Natural killer cell treated with Interleukin-12 subunit alpha and Interleukin-12 subunit beta and Interleukin-15 and Interleukin-18, amount 100 ng/mL, for 72 hours (primary cell): Measurements from ENCODE around the gene THUMPD1. TPM values are rescaled to one million over a fixed set of nuclear protein-coding genes. Genes with fewer than 3 reads are reported as not detected.
A peak's percentile ranks its signal among the peaks of the same experiment; 100 is the strongest.
"Not testable (repeated sequence)": the region's sequence is repeated elsewhere in the genome, so short reads cannot be mapped to it uniquely, and the experiment has no call there.

Source experiments
- ATAC-seq, 2 donors: fragments of 150-1000 bp; cut with Tn5 transposase in 1 of 2; sonication (Bioruptor Pico), chemical (Tn5 transposase) in 1 of 2; 2 replicates each; pipeline ENCODE4 v1.10.0; 2021
- DNase-seq: peaks from one replicate; pipeline ENCODE4 v3.0.0; 2022; ENCODE audit warnings: low spot score
- H3K27ac Mint-ChIP-seq, 2 donors: 1 replicate in 1 of 2; 2 replicates in 1 of 2; pipeline ENCODE4 v1.8.0; 2022; ENCODE audit warnings: mixed read lengths in 2 of 2, mild to moderate bottlenecking in 1 of 2, moderate library complexity in 1 of 2
- H3K27me3 Mint-ChIP-seq, 2 donors: 1 replicate in 1 of 2; 2 replicates in 1 of 2; pipeline ENCODE4 v1.8.0; 2022; ENCODE audit warnings: mixed read lengths in 2 of 2
- H3K36me3 Mint-ChIP-seq: one replicate; pipeline ENCODE4 v1.8.0; 2022; ENCODE audit warnings: mixed read lengths
- H3K4me1 Mint-ChIP-seq, 2 donors: 1 replicate in 1 of 2; 2 replicates in 1 of 2; pipeline ENCODE4 v1.8.0; 2022; ENCODE audit warnings: low read depth in 2 of 2, mixed read lengths in 2 of 2, mild to moderate bottlenecking in 1 of 2
- H3K4me3 Mint-ChIP-seq: one replicate; pipeline ENCODE4 v1.8.0; 2022; ENCODE audit warnings: mixed read lengths
- H3K9me3 Mint-ChIP-seq: 2 replicates; pipeline ENCODE4 v1.8.0; 2022; ENCODE audit warnings: mixed read lengths
- total RNA-seq, 2 donors: library from RNA; stranded (reverse); gene quantifications; one replicate each; pipeline ENCODE4 v1.2.3, GENCODE V29; 2022

The THUMPD1 gene
- total RNA-seq, 2 donors from 2014 or later = 39.6 to 43.5 TPM

- Mint-ChIP-seq H3K9me3 (peaks cover 2% of the 10 kb centered on the region), H3K27ac (peak within 1 kb of the TSS; percentile 75 to 91), H3K4me3 (peak within 1 kb of the TSS; percentile 89), H3K36me3 (no peaks in the 10 kb centered on the region), H3K27me3 (no peaks in the 10 kb centered on the region), H3K4me1 (peaks cover 9 to 12% of the 10 kb centered on the region in 2 donors)
- peak; percentile 97 to 99 for ATAC-seq
- DNase-seq = peak; percentile 82
Observed at GRCh38 chr16:20763461-20764232, 22.0 kb upstream of the THUMPD1 start, which contains the start of gene ACSM3. ACSM3 (plus strand) TSS chr16:20764014; CDS start chr16:20770035, 6,021 bp downstream.

DNA sequence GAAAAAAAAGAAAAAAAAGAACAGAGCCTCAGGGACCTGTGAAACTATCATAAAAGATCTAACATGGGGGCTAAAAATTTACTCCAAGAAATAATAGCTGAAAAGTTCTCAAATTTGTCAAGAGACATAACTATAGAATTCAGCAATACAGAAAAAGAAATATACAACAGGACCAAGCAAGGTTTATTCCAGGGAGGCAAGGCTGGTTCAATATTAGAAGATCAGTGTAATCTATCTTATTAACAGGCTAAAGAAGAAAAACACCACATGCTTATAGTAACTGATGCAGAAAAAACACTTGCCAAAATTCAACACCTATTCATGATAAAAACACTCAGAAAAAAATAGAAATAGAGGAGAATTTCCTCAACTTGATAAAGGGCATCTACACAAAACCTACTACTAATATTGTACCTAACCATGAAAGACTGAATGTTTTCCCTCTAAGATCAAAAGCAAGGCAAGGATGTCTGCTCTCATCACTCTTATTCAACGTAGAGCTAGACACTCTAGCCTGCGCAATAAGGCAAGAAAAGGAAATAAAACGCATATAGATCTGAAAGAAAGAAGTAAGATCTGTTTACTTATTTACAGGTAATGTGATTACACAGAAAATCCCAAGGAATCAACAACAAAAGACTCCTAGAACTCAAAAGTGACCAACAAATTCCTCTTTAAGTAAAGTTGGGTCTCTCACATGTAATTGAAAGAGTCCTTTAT, 20.9 kb upstream of the THUMPD1 start:
- ATAC-seq (no peak), DNase-seq (no peak)
- peaks cover 9 to 12% of the 10 kb centered on the region in 2 donors for H3K4me1 Mint-ChIP-seq
- H3K4me3 Mint-ChIP-seq = peak overlapping the region; percentile 89
- peak overlapping the region; percentile 75 to 91 for H3K27ac Mint-ChIP-seq
- no peaks in the 10 kb centered on the region for H3K36me3 Mint-ChIP-seq
- no peaks in the 10 kb centered on the region for H3K27me3 Mint-ChIP-seq
- H3K9me3 Mint-ChIP-seq = peaks cover 2% of the 10 kb centered on the region

- Mint-ChIP-seq H3K27ac (no peak overlapping the region), H3K4me3 (no peak overlapping the region), H3K36me3 (no peaks in the 10 kb centered on the region), H3K4me1 (peaks cover 9 to 12% of the 10 kb centered on the region in 2 donors), H3K9me3 (peaks cover 2% of the 10 kb centered on the region), H3K27me3 (no peaks in the 10 kb centered on the region)
- ATAC-seq = no peak
- DNase-seq = no peak
Observed at GRCh38 chr16:20761175-20761574, 19.6 kb upstream of the THUMPD1 start.

GRCh38 chr16:20760346-20760745, 18.7 kb upstream of the THUMPD1 start:
- Mint-ChIP-seq H3K27me3 (no peaks in the 10 kb centered on the region), H3K27ac (no peak overlapping the region), H3K9me3 (peaks cover 2% of the 10 kb centered on the region), H3K4me3 (no peak overlapping the region), H3K36me3 (no peaks in the 10 kb centered on the region), H3K4me1 (peaks cover 9 to 12% of the 10 kb centered on the region in 2 donors)
- no peak for ATAC-seq
- DNase-seq = no peak

- not testable (repeated sequence) for DNase-seq, ATAC-seq, H3K4me1 Mint-ChIP-seq, H3K9me3 Mint-ChIP-seq, H3K4me3 Mint-ChIP-seq, H3K36me3 Mint-ChIP-seq, H3K27ac Mint-ChIP-seq
- peaks cover 5 to 14% of the 10 kb centered on the region in 2 donors for H3K27me3 Mint-ChIP-seq
Observed at GRCh38 chr16:20755799-20756198, 14.2 kb upstream of the THUMPD1 start.

DNA sequence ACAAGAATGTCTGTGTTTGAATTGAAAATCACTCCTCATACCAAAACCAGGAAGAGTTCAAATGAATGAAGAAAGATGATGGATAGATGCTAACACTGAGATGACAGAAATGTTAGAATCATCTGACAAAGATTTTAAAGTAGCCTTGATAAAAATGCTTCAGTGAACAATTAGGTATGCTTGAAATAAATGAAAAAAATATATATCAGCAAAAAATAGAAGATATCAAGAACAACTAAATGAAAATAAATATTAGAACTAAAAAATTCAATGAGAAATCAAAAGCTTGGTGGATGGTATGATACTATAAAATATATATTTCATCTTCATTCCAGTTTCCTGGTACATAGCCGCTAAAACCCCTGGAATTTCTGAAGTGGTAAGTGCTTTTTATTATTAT, 13.6 kb upstream of the THUMPD1 start:
- no peak for DNase-seq
- no peak overlapping the region for H3K4me3 Mint-ChIP-seq
- H3K27ac Mint-ChIP-seq = no peak overlapping the region
- H3K4me1 Mint-ChIP-seq = no peaks in the 10 kb centered on the region
- H3K9me3 Mint-ChIP-seq = peaks cover 2% of the 10 kb centered on the region
- H3K36me3 Mint-ChIP-seq = peaks cover 4% of the 10 kb centered on the region
- no peak for ATAC-seq
- H3K27me3 Mint-ChIP-seq = peaks cover 7 to 14% of the 10 kb centered on the region in 2 donors

DNA sequence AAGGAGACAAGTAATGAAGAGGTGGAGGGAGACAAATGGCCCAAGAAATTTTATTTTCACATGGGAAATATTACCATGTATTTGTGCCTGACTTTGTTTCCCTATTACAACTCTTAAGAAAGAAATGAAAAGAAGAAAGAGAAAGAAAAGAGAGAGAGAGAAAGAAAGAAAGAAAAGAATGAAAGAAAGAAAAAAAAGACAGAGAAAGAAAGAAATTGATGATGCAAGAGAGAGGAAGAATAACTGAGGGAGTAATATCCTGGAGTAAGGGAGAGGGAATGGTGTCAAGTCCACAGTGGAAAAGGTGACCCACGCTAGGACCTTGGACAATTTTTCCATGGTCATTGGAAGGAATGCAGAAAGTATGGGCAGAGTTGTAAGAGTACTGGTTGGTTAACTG, 12.1 kb upstream of the THUMPD1 start:
- DNase-seq (no peak), ATAC-seq (no peak)
- Mint-ChIP-seq H3K27me3 (peaks cover 10 to 14% of the 10 kb centered on the region in 2 donors), H3K9me3 (no peaks in the 10 kb centered on the region), H3K4me3 (no peak overlapping the region), H3K4me1 (no peaks in the 10 kb centered on the region), H3K36me3 (peaks cover 4% of the 10 kb centered on the region), H3K27ac (no peak overlapping the region)

DNA sequence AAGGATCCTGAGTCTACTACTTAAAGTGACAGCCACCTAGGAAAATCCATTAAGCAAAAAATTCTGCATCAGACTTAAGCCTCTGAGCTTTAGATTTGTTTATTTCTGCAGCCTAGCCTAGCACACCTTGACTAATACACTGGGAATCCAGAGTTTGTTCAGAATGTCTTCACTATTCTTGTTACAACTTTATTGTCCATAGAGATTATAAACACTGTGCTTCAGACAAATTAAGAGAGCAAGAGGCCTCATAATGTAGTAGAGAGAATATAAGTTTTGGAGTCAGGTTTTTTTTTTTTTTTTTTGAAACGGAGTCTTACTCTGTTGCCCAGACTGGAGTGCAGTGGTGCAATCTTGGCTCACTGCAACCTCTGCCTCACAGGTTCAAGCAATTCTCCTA, 8.9 kb upstream of the THUMPD1 start:
- Mint-ChIP-seq H3K9me3 (peaks cover 2% of the 10 kb centered on the region), H3K4me3 (no peak overlapping the region), H3K4me1 (no peaks in the 10 kb centered on the region), H3K36me3 (peaks cover 13% of the 10 kb centered on the region), H3K27ac (no peak overlapping the region), H3K27me3 (peaks cover 10 to 14% of the 10 kb centered on the region in 2 donors)
- no peak for DNase-seq
- no peak for ATAC-seq

- Mint-ChIP-seq H3K4me3 (no peak overlapping the region), H3K4me1 (no peaks in the 10 kb centered on the region), H3K36me3 (peaks cover 13% of the 10 kb centered on the region), H3K27me3 (peaks cover 10 to 14% of the 10 kb centered on the region in 2 donors), H3K9me3 (peaks cover 2% of the 10 kb centered on the region), H3K27ac (no peak overlapping the region)
- DNase-seq (no peak), ATAC-seq (no peak)
Observed at GRCh38 chr16:20749474-20749873, 7.9 kb upstream of the THUMPD1 start.

DNA sequence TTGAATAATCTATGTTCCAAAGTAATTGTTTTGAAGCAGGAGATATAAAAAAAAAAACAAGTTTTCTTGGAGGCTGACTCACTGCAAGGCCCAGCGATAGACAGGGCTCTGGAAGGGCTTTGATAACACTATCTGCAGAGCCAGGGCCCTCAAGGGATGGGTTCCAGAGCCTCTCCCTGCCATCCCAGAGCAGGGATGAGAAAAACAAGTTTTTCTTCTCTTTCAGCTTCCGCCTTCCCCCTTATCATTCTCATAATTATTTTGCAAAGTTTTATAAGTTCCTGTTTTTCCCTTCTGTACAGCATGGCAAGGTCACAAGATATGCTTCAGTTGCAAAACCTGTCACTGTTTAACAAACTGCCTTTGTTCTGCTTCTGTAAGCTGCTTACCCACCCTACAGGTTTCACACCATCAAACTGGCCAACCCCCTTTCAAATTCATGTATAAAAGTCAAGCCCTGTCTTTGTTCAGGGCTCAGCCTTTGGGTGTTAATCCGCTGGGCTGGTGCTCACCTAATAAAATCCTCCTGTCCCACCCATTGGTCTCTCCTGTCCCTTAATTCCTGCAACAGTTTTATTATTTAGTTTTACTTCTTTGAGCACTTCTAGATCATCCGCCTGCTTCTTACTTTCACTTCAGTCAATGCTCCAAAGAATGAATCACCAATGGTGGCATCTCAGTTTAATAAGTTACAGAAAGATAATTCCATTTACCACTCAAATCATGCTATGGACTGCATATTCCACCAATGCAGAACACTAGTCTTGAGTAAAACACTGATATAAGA, 5.6 kb upstream of the THUMPD1 start:
- no peak overlapping the region for H3K4me3 Mint-ChIP-seq
- no peak overlapping the region for H3K27ac Mint-ChIP-seq
- H3K36me3 Mint-ChIP-seq = peaks cover 9% of the 10 kb centered on the region
- peaks cover 0 to 8% of the 10 kb centered on the region in 2 donors for H3K27me3 Mint-ChIP-seq
- no peak for DNase-seq
- H3K4me1 Mint-ChIP-seq = no peaks in the 10 kb centered on the region
- peaks cover 2% of the 10 kb centered on the region for H3K9me3 Mint-ChIP-seq
- no peak for ATAC-seq

DNA sequence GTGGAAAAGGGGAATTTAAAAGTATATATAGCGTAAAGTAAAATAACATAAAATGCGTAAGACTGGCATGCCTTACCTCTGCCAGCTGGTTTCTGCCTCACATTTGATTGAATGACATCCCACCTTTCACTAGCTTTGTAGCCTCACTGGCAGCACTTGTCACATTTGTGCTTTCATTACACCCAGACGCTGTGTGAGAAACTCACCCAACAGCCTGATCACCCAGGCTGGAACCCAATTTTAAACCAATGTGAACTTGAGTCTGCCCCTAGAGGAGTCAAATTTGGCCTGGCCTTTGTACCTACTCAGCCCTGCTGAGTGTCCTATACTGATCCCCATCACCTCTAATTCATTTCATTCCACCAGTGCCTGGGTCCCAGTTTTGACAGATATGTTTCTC, 4.8 kb upstream of the THUMPD1 start:
- Mint-ChIP-seq H3K27ac (no peak overlapping the region), H3K27me3 (peaks cover 0 to 5% of the 10 kb centered on the region in 2 donors), H3K4me1 (peaks cover 4 to 6% of the 10 kb centered on the region in 2 donors), H3K9me3 (peaks cover 2% of the 10 kb centered on the region), H3K36me3 (peaks cover 9% of the 10 kb centered on the region), H3K4me3 (no peak overlapping the region)
- ATAC-seq (no peak), DNase-seq (no peak)

DNA sequence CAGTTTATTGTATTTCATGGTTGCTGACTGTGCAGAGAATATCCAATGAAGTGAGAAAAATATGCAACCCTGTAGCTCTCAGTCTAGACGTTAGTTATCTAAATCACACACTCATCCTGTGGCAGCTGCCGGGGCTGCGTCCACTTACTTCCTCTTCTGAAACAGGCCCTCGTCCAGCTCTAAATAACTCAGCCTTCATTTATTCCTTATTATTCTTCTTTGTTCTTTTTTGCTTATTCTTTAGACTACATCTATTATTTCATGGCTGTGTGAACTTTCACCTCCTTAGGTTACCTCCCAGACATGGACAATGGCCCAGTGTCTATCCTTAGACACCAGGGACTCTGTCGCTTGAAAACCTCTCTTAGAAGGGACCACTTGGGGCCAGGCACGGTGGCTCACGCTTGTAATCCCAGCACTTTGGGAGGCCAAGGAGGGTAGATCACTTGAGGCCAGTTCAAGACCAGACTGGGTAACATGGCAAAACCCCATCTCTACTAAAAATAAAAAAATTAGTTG, 3.4 kb upstream of the THUMPD1 start:
- Mint-ChIP-seq H3K4me1 (peaks cover 12 to 15% of the 10 kb centered on the region in 2 donors), H3K27me3 (peaks cover 0 to 3% of the 10 kb centered on the region in 2 donors), H3K27ac (no peak overlapping the region), H3K36me3 (peaks cover 9% of the 10 kb centered on the region), H3K4me3 (no peak overlapping the region), H3K9me3 (peaks cover 2% of the 10 kb centered on the region)
- DNase-seq (no peak), ATAC-seq (no peak)

GRCh38 chr16:20743591-20743990, 2.0 kb upstream of the THUMPD1 start:
- no peak for ATAC-seq
- Mint-ChIP-seq H3K9me3 (peaks cover 2% of the 10 kb centered on the region), H3K27me3 (no peaks in the 10 kb centered on the region), H3K36me3 (peaks cover 9% of the 10 kb centered on the region), H3K4me3 (no peak overlapping the region), H3K27ac (no peak overlapping the region), H3K4me1 (peaks cover 17 to 21% of the 10 kb centered on the region in 2 donors)
- no peak for DNase-seq
